ENCODE data around the gene IVD. TPM values are rescaled to one million over a fixed set of nuclear protein-coding genes. Genes with fewer than 3 reads are reported as not detected.
A peak's percentile ranks its signal among the peaks of the same experiment; 100 is the strongest.

The IVD gene
- total and polyA plus RNA-seq, 4 donors = 40.3 to 156 (median 94.4) TPM

DNA sequence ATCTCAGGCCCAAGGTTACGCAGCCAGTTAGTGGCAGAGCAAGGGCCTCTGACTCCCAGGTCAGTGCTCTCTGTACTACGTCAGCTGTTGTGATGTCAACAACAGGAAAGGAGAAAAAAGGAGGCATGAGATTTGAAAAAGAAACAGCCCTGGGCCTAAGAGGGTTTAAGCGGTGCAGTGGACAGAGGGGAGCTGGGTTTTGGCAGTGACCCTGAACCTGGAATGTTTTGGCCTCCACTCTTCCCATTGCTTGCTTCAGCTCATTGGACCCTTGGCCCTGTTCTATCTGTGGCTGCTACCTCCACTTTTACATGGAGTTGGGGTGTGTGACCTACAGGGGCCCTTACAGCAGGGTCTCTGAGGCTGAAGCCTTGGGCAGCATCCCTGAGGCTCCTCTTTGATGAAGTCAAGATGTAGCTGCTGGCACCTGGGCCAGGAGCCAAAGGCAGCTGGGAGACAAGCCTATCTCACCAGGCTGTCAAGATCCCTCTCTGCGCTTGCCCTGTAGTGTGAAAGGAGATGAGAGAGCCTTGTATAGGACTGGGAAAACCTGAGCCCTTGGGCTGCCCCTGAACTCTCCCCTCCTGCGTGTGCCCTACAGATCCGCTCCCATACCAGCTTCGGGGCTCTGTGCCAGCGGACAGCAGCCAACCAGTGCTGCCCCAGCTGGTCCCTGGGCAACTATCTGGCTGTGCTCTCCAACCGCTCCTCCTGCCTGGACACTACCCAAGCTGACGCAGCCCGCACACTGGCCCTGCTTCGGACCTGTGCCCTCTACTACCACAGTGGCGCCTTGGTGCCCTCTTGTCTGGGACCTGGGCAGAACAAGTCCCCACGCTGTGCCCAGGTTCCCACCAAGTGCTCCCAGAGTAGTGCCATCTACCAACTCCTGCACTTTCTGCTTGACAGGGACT, 38.9 kb upstream of the IVD start:
- TF ChIP-seq HNF4A (conservative IDR thresholded peaks at IDR 0.05) (peak; percentile 73 to 84), NR2F2 (IDR thresholded peaks at IDR 0.05) (no peak), SP1 (IDR thresholded peaks at IDR 0.05) (peak; percentile 67), YY1 (IDR thresholded peaks at IDR 0.05) (peak; percentile 29), RAD21 (IDR thresholded peaks at IDR 0.05) (peak in 1 of 2 donors; percentile 31), RXRA (IDR thresholded peaks at IDR 0.05) (peak; percentile 81 to 92)
- TF ChIP-seq, protein P1, sequence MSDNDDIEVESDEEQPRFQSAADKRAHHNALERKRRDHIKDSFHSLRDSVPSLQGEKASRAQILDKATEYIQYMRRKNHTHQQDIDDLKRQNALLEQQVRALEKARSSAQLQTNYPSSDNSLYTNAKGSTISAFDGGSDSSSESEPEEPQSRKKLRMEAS (IDR thresholded peaks at IDR 0.05) = no peak
- TF ChIP-seq, protein P2, sequence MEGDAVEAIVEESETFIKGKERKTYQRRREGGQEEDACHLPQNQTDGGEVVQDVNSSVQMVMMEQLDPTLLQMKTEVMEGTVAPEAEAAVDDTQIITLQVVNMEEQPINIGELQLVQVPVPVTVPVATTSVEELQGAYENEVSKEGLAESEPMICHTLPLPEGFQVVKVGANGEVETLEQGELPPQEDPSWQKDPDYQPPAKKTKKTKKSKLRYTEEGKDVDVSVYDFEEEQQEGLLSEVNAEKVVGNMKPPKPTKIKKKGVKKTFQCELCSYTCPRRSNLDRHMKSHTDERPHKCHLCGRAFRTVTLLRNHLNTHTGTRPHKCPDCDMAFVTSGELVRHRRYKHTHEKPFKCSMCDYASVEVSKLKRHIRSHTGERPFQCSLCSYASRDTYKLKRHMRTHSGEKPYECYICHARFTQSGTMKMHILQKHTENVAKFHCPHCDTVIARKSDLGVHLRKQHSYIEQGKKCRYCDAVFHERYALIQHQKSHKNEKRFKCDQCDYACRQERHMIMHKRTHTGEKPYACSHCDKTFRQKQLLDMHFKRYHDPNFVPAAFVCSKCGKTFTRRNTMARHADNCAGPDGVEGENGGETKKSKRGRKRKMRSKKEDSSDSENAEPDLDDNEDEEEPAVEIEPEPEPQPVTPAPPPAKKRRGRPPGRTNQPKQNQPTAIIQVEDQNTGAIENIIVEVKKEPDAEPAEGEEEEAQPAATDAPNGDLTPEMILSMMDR (IDR thresholded peaks at IDR 0.05; ENCODE audit: low read depth, low read length, missing input control) = peak; percentile 1
- TF ChIP-seq, protein P3, sequence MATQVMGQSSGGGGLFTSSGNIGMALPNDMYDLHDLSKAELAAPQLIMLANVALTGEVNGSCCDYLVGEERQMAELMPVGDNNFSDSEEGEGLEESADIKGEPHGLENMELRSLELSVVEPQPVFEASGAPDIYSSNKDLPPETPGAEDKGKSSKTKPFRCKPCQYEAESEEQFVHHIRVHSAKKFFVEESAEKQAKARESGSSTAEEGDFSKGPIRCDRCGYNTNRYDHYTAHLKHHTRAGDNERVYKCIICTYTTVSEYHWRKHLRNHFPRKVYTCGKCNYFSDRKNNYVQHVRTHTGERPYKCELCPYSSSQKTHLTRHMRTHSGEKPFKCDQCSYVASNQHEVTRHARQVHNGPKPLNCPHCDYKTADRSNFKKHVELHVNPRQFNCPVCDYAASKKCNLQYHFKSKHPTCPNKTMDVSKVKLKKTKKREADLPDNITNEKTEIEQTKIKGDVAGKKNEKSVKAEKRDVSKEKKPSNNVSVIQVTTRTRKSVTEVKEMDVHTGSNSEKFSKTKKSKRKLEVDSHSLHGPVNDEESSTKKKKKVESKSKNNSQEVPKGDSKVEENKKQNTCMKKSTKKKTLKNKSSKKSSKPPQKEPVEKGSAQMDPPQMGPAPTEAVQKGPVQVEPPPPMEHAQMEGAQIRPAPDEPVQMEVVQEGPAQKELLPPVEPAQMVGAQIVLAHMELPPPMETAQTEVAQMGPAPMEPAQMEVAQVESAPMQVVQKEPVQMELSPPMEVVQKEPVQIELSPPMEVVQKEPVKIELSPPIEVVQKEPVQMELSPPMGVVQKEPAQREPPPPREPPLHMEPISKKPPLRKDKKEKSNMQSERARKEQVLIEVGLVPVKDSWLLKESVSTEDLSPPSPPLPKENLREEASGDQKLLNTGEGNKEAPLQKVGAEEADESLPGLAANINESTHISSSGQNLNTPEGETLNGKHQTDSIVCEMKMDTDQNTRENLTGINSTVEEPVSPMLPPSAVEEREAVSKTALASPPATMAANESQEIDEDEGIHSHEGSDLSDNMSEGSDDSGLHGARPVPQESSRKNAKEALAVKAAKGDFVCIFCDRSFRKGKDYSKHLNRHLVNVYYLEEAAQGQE (IDR thresholded peaks at IDR 0.05) = peak; percentile 90
- TF ChIP-seq, protein P4, sequence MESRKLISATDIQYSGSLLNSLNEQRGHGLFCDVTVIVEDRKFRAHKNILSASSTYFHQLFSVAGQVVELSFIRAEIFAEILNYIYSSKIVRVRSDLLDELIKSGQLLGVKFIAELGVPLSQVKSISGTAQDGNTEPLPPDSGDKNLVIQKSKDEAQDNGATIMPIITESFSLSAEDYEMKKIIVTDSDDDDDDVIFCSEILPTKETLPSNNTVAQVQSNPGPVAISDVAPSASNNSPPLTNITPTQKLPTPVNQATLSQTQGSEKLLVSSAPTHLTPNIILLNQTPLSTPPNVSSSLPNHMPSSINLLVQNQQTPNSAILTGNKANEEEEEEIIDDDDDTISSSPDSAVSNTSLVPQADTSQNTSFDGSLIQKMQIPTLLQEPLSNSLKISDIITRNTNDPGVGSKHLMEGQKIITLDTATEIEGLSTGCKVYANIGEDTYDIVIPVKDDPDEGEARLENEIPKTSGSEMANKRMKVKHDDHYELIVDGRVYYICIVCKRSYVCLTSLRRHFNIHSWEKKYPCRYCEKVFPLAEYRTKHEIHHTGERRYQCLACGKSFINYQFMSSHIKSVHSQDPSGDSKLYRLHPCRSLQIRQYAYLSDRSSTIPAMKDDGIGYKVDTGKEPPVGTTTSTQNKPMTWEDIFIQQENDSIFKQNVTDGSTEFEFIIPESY (IDR thresholded peaks at IDR 0.05) = no peak
- H3K4me1 ChIP-seq (ENCODE audit: control insufficient read depth in 4 of 4, insufficient read depth in 4 of 4, low read length in 3 of 4) = peaks cover 6 to 24% (median 13%) of the 10 kb centered on the region in 4 donors
- no peaks in the 10 kb centered on the region for H3K27me3 ChIP-seq (ENCODE audit: control insufficient read depth in 4 of 4, insufficient read depth in 4 of 4, low read length in 3 of 4)
- 48% methylated on average over 14 of the region's 14 CpGs for WGBS
- DNase-seq (ENCODE audit: low spot score) = no peak
- no peak overlapping the region for H3K4me3 ChIP-seq (ENCODE audit: low read depth in 1 of 3, low read length in 3 of 3)
- H3K36me3 ChIP-seq (ENCODE audit: control insufficient read depth in 4 of 4, insufficient read depth in 3 of 4, low read depth in 1 of 4, low read length in 3 of 4) = no peaks in the 10 kb centered on the region
- H3K9ac ChIP-seq (ENCODE audit: low read depth in 1 of 2, low read length in 2 of 2) = no peak overlapping the region
- peak overlapping the region; percentile 42 to 72 for H3K27ac ChIP-seq (ENCODE audit: low read depth in 1 of 2, low read length in 2 of 2)
- no peaks in the 10 kb centered on the region for H3K9me3 ChIP-seq (ENCODE audit: control insufficient read depth in 4 of 4, low read length in 3 of 4)

DNA sequence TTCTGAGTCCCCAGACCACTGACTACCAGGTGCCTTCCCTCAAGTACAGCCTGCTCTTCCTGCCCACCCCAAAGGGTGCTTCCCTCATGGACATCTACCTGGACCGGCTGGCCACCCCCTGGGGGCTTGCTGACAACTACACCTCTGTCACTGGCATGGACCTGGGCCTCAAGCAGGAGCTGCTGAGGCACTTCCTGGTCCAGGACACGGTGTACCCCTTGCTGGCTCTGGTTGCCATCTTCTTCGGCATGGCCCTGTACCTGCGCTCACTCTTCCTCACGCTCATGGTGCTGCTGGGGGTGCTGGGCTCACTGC, 38.3 kb upstream of the IVD start:
- WGBS = 80% methylated on average over 5 of the region's 5 CpGs
- Histone ChIP-seq H3K4me3 (ENCODE audit: low read depth in 1 of 3, low read length in 3 of 3) (peak overlapping the region in 1 of 3 donors; percentile 36), H3K4me1 (ENCODE audit: control insufficient read depth in 4 of 4, insufficient read depth in 4 of 4, low read length in 3 of 4) (peaks cover 6 to 24% (median 13%) of the 10 kb centered on the region in 4 donors), H3K36me3 (ENCODE audit: control insufficient read depth in 4 of 4, insufficient read depth in 3 of 4, low read depth in 1 of 4, low read length in 3 of 4) (no peaks in the 10 kb centered on the region), H3K9ac (ENCODE audit: low read depth in 1 of 2, low read length in 2 of 2) (no peak overlapping the region), H3K27ac (ENCODE audit: low read depth in 1 of 2, low read length in 2 of 2) (peak overlapping the region; percentile 42 to 72), H3K27me3 (ENCODE audit: control insufficient read depth in 4 of 4, insufficient read depth in 4 of 4, low read length in 3 of 4) (no peaks in the 10 kb centered on the region), H3K9me3 (ENCODE audit: control insufficient read depth in 4 of 4, low read length in 3 of 4) (no peaks in the 10 kb centered on the region)
- DNase-seq (ENCODE audit: low spot score) = no peak
- TF ChIP-seq EGR1 (IDR thresholded peaks at IDR 0.05; ENCODE audit: low read depth in 2 of 2) = no peak
- no peak for TF ChIP-seq HNF4A (conservative IDR thresholded peaks at IDR 0.05)
- TF ChIP-seq, protein P4 (IDR thresholded peaks at IDR 0.05) = no peak
- no peak for TF ChIP-seq FOXA2 (IDR thresholded peaks at IDR 0.05)
- TF ChIP-seq, protein P2 (IDR thresholded peaks at IDR 0.05; ENCODE audit: low read depth, low read length, missing input control) = no peak
- TF ChIP-seq, protein P5, sequence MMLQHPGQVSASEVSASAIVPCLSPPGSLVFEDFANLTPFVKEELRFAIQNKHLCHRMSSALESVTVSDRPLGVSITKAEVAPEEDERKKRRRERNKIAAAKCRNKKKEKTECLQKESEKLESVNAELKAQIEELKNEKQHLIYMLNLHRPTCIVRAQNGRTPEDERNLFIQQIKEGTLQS (IDR thresholded peaks at IDR 0.05) = no peak
- TF ChIP-seq NR2F2 (IDR thresholded peaks at IDR 0.05) = no peak
- TF ChIP-seq, protein P1 (IDR thresholded peaks at IDR 0.05) = no peak
- no peak for TF ChIP-seq YY1 (IDR thresholded peaks at IDR 0.05)
- TF ChIP-seq RAD21 (IDR thresholded peaks at IDR 0.05) = no peak

Data from liver (tissue), 9 donors.